Activated CD8-positive, alpha-beta memory T cell treated with anti-CD3 and anti-CD28 coated beads for 36 hours (primary cell): ENCODE measurements around the gene TMEM151A. TPM values are rescaled to one million over a fixed set of nuclear protein-coding genes. Genes with fewer than 3 reads are reported as not detected.

ENCODE experiments used
- CTCF ChIA-PET: fragments of 350-600 bp; sonication (Branson Sonifier 250); formaldehyde crosslinking; loops from one replicate; lab custom pipeline; 2021; ENCODE audit warnings: antibody characterized with exemption; lab: Charles Lee
- POLR2A ChIA-PET: fragments of 350-600 bp; sonication (Branson Sonifier 250); formaldehyde crosslinking; loops from one replicate; lab custom pipeline; 2021; ENCODE audit warnings: antibody characterized with exemption; lab: Charles Lee
- total RNA-seq, 2 experiments: library from RNA; stranded (reverse); gene quantifications; one replicate each; pipeline ENCODE4 v1.2.3, GENCODE V29; 2021

Gene TMEM151A
- total RNA-seq, 2 experiments from 2014 or later: not detected

- POLR2A ChIA-PET: interaction anchor here (0.9 kb wide), 1 partner anchor 22 kb away, joined by 3 read pairs; no protein-coding TSS in a partner anchor
- CTCF ChIA-PET: interaction anchor here (1.0 to 8.5 kb wide), 4 partner anchors 8 to 52 kb away, joined by 3 to 111 read pairs (median 8); partner anchors contain the start of genes BRMS1 and CD248
These were observed 43.1 kb downstream of the TMEM151A start for GRCh38 chr11:66334605-66335442.

GRCh38 chr11:66335531-66336233 lies 44.0 kb downstream of the TMEM151A start:
- CTCF ChIA-PET: interaction anchor here (1.0 to 8.5 kb wide), 6 partner anchors 9 to 86 kb away, joined by 3 to 111 read pairs (median 4); partner anchors contain the start of genes BRMS1 and CD248
- POLR2A ChIA-PET: interaction anchor here (0.7 to 1.0 kb wide), 4 partner anchors 13 to 46 kb away, joined by 3 to 4 read pairs (median 3); partner anchors contain the start of genes SLC29A2 and YIF1A

- ChIA-PET POLR2A (interaction anchor here (0.7 to 1.0 kb wide), 3 partner anchors 12 to 47 kb away, joined by 3 to 4 read pairs (median 3); partner anchors contain the start of genes SLC29A2 and YIF1A), CTCF (interaction anchor here (1.0 to 8.5 kb wide), 5 partner anchors 9 to 85 kb away, joined by 3 to 111 read pairs (median 5); partner anchors contain the start of genes BRMS1 and CD248)
These were observed 44.8 kb downstream of the TMEM151A start, which contains the start of gene RIN1 for GRCh38 chr11:66336234-66337102. Gene RIN1, minus strand, starts transcription at chr11:66336434. Its CDS starts 32 bp downstream, at chr11:66336402.

- CTCF ChIA-PET: interaction anchor here (0.9 to 2.3 kb wide), 5 partner anchors 8 to 26 kb away, joined by 3 to 11 read pairs (median 5); partner anchors contain the start of gene BRMS1
These were observed 45.6 kb downstream of the TMEM151A start for GRCh38 chr11:66337103-66337899.

GRCh38 chr11:66338276-66339161 lies 46.8 kb downstream of the TMEM151A start:
- POLR2A ChIA-PET: interaction anchor here (0.9 to 1.3 kb wide), 2 partner anchors 8 to 26 kb away, joined by 3 to 7 read pairs; no protein-coding TSS in a partner anchor
- CTCF ChIA-PET: interaction anchor here (0.6 to 1.8 kb wide), 7 partner anchors 9 to 93 kb away, joined by 3 to 7 read pairs (median 3); partner anchors contain the start of gene B4GAT1

More at GRCh38 chr11:66337103-66337899, 45.6 kb downstream of the TMEM151A start:
- POLR2A ChIA-PET: interaction anchor here (0.9 to 1.3 kb wide), 2 partner anchors 9 to 25 kb away, joined by 3 to 7 read pairs; no protein-coding TSS in a partner anchor

- ChIA-PET POLR2A (no interaction called here), CTCF (interaction anchor here (1.8 kb wide), 1 partner anchor 28 kb away, joined by 7 read pairs; no protein-coding TSS in a partner anchor)
These were observed 47.5 kb downstream of the TMEM151A start for GRCh38 chr11:66339162-66339675.

GRCh38 chr11:66339686-66340483 lies 48.2 kb downstream of the TMEM151A start:
- ChIA-PET CTCF (interaction anchor here (0.7 kb wide), 1 partner anchor 28 kb away, joined by 3 read pairs; no protein-coding TSS in a partner anchor), POLR2A (interaction anchor here (0.5 kb wide), 1 partner anchor 8 kb away, joined by 8 read pairs; no protein-coding TSS in a partner anchor)

DNA sequence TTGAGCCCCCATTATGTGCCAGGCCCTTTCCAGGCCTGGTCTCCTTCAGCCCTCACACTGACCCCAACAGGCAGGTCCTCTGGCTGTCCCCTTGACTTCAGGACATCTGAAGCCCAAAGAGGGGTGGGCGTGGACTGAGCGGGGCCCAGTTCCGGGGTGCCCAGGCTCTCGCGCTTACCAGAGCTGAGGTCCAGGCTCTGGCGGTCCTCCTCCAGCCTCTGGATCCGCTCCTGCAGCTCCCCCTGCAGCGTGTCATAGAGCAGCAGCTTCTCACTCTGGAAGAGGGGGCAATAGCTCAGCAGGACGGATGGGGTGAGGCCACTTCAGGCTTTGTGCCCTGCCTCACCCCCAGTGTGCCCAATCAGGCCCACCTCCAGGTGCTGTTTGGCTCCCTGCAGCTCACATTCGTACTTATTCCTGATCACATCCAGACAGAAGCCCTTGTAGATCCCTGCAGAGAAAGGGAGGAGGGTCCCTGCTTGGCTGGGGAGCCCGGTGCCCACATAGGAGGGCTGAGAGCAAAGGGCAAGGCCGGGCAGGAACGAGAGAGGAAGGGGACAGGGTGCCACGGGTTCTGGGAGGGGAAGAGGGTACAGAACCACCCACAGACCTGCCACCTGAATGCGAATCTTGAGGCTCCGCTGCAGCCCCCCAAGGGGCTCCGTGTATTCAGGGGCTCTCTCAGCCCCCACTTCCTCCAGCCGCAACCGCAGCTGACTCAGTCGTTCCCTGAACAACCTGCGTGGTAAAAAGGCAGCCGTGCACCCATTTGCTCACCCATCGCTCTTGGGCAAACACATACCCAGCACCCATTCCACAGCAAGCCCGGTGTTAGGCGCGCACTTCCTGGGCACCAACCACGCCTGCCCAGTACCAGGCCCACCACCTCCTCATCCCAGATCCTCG lies 49.2 kb downstream of the TMEM151A start:
- ChIA-PET CTCF (interaction anchor here (0.7 kb wide), 1 partner anchor 29 kb away, joined by 3 read pairs; no protein-coding TSS in a partner anchor), POLR2A (no interaction called here)

- CTCF ChIA-PET: interaction anchor here (1.3 kb wide), 1 partner anchor 44 kb away, joined by 3 read pairs; no protein-coding TSS in a partner anchor
- POLR2A ChIA-PET: no interaction called here
These were observed 49.9 kb downstream of the TMEM151A start for GRCh38 chr11:66341502-66342126.

DNA sequence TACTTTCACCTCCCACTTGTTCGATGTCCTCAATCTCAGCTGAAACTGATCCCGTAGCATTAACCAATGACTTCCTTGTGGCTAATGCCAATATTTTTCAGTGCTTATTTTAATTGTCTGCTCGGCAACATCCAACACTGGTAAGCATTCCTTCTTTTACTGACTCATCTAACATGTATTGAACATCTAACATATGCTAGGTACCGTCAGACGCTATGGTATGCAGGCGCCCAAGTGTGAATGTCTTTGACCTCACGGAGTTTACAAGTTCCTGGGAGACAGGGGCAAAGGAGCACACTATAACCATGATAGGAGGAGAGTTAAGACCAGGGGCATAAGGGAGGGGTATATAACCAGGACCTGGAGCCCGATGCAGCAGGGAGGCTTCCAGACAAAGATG lies 51.5 kb downstream of the TMEM151A start:
- ChIA-PET POLR2A (no interaction called here), CTCF (interaction anchor here (0.6 to 1.3 kb wide), 2 partner anchors 40 to 46 kb away, joined by 3 to 4 read pairs; no protein-coding TSS in a partner anchor)

GRCh38 chr11:66344550-66345315 lies 53.0 kb downstream of the TMEM151A start, which contains the start of gene BRMS1:
Gene BRMS1, minus strand, starts transcription at chr11:66345104. Its CDS starts 2,870 bp downstream, at chr11:66342234.
- POLR2A ChIA-PET: interaction anchor here (0.6 to 2.0 kb wide), 5 partner anchors 27 to 402 kb away, joined by 3 to 7 read pairs (median 5); partner anchors contain the start of gene CD248
- CTCF ChIA-PET: interaction anchor here (0.6 to 5.4 kb wide), 12 partner anchors 9 to 277 kb away, joined by 3 to 36 read pairs (median 3); partner anchors contain the start of genes MRPL11, RIN1, SLC29A2 and YIF1A

DNA sequence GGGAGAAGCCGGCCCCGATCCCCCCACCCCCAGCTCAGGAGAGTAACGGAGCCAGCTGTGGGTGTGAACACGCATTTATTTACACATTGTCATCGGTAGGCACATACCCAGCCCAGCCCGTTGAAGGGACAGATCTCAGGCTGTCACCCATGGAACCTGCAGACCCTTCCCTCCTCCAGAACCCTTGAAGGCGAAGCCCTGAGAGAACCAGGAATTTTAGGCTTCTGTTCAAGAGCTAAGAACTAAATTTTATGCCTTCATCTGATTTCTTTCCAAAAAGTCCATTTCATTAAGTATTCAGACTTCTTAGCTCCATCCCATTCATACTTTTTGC lies 53.6 kb downstream of the TMEM151A start:
- POLR2A ChIA-PET: interaction anchor here (0.9 to 2.0 kb wide), 2 partner anchors 28 to 32 kb away, joined by 3 to 6 read pairs; partner anchors contain the start of gene CD248
- CTCF ChIA-PET: interaction anchor here (0.6 to 5.4 kb wide), 10 partner anchors 9 to 277 kb away, joined by 3 to 36 read pairs (median 3); partner anchors contain the start of genes RIN1, SLC29A2 and YIF1A
